ENCODE measurements around the gene MSI1. TPM values are rescaled to one million over a fixed set of nuclear protein-coding genes. Genes with fewer than 3 reads are reported as not detected.
A peak's percentile ranks its signal among the peaks of the same experiment; 100 is the strongest.

Gene MSI1
- total RNA-seq, 1 experiment from 2014 or later = 0.57 TPM

- no peak for DNase-seq (ENCODE audit: low spot score)
Observed at GRCh38 chr12:120377611-120378010, 8.6 kb upstream of the MSI1 start.

GRCh38 chr12:120376934-120377572 lies 8.1 kb upstream of the MSI1 start:
- no peak for DNase-seq (ENCODE audit: low spot score)

DNA sequence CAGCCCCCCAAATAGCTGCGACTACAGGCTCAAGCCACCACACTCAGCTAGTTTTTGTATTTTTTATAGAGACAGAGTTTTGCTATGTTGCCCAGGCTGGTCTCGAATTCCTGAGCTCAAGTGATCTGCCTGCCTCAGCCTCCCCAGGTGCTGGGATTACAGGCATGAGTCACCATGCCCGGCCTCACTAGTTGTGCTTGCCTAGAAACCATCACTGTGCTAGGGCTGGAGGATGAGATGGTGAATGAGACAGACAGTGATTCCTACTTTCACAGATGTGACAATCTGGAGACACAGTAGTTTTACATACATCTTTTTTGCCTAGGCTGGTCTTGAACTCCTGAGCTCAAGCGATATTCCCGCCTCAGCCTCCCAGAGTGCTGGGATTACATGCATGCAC lies 7.5 kb upstream of the MSI1 start:
- DNase-seq (ENCODE audit: low spot score) = peak; percentile 10

DNA sequence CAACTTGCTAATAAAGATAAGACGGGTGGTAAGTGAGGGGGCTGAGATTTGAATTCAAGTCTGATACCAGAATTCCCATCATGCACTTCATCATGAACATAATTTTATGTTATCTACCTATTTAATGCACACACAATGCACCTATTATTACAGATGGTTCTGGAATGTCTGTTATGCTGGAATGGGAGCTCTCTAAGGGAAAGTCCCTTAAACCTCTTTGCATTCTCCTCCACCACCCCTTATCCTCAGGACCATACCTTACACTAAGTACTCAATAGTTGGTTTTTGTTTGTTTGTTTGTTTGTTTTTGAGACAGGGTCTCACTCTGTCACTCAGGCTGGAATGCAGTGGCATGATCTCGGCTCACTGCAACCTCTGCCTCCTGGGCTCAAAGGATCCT lies 7.0 kb upstream of the MSI1 start:
- DNase-seq (ENCODE audit: low spot score) = no peak

GRCh38 chr12:120373683-120374082 lies 4.7 kb upstream of the MSI1 start:
- no peak for DNase-seq (ENCODE audit: low spot score)

- DNase-seq (ENCODE audit: low spot score) = no peak
Observed at GRCh38 chr12:120370343-120371243, 1.6 kb upstream of the MSI1 start.

- DNase-seq (ENCODE audit: low spot score) = no peak
Observed at GRCh38 chr12:120369603-120370342, 809 bp upstream of the MSI1 start.

GRCh38 chr12:120367924-120368788 lies 808 bp downstream of the MSI1 start:
- DNase-seq (ENCODE audit: low spot score) = no peak

- no peak for DNase-seq (ENCODE audit: low spot score)
Observed at GRCh38 chr12:120367233-120367923, 1.6 kb downstream of the MSI1 start.

- DNase-seq (ENCODE audit: low spot score) = no peak
Observed at GRCh38 chr12:120366845-120367232, 2.1 kb downstream of the MSI1 start.

- DNase-seq (ENCODE audit: low spot score) = no peak
Observed at GRCh38 chr12:120366341-120366705, 2.6 kb downstream of the MSI1 start.

DNA sequence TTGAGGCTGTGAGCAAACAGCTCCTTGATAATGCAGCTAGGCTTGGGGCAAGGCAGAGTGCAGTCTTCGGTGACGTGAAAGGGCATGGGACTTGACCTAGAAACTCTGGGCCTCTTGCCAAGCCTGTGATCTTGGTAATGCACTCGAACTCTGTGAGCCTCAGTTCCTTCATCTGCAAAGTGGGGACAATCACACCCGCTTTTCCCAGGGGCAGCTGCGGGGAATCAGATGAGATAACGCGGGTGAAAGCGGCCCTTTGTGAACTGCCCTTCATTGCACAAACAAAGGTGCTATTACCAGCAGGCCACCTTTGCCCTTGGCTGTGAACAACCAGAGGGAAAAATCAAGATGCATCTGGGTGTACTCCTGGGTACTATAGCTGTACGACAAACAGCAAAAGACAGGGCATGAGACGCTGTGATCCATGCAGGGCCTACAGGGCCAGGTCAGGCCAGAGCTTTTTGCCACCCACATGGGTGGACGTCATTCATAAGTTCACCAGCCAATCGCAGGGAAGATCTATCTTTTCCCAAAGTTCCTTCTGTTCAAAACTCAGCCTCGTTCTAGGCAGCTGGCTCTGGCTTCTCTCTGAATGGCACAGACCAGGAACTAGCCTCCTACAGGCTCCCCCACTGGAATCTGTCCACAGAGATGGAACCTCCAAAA lies 3.2 kb downstream of the MSI1 start:
- DNase-seq (ENCODE audit: low spot score) = no peak

DNA sequence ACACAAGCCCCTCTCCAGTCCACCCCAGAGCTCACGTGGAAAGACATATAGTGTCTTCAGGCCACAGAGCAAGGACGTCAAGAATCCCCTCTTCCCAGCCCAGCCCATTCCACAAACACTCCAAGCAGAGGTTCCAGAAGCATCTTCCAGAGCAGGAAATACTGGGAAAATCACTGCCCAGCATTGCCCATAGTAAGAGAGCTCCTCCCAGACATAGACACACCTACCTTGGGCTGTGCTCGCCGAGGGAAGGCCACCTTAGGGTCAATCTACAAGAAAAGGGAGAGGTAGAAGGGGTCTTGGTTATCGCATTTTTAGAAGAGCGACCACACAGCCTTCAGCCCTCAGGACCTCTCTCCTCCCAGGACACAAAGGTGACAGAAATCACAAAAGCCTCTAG lies 4.5 kb downstream of the MSI1 start:
- no peak for DNase-seq (ENCODE audit: low spot score)

GRCh38 chr12:120363274-120363855 lies 5.6 kb downstream of the MSI1 start:
- DNase-seq (ENCODE audit: low spot score) = no peak

- no peak for DNase-seq (ENCODE audit: low spot score)
Observed at GRCh38 chr12:120362516-120363273, 6.3 kb downstream of the MSI1 start.

- DNase-seq (ENCODE audit: low spot score) = no peak
Observed at GRCh38 chr12:120361506-120362208, 7.3 kb downstream of the MSI1 start.

GRCh38 chr12:120359128-120359527 lies 9.8 kb downstream of the MSI1 start:
- DNase-seq (ENCODE audit: low spot score) = no peak

- no peak for DNase-seq (ENCODE audit: low spot score)
Observed at GRCh38 chr12:120358412-120359100, 10.4 kb downstream of the MSI1 start.

All from A172 (cell line).